Stomach (tissue), 4 donors: Measurements from ENCODE around the gene CAPN15.

Experiments used
- CTCF ChIP-seq, 7 experiments: fragments of 450-650 bp in 4 of 7; fragments of 200-600 bp in 3 of 7; sonication (generic) in 3 of 7; IDR thresholded peaks; one replicate each; pipeline ENCODE4 v1.5.1; 2016 to 2019; ENCODE audit warnings: antibody characterized with exemption in 7 of 7, control low read depth in 2 of 7, mild to moderate bottlenecking in 1 of 7
- EP300 ChIP-seq: sonication (generic); formaldehyde crosslinking; IDR thresholded peaks from one replicate; pipeline ENCODE4 v1.6.1; 2017; ENCODE audit warnings: antibody characterized with exemption
- POLR2A ChIP-seq, 4 donors: fragments of 450-650 bp; IDR thresholded peaks; one replicate each; pipeline ENCODE4 v1.6.1; 2016; ENCODE audit warnings: antibody characterized with exemption in 4 of 4, control low read depth in 2 of 4, mild to moderate bottlenecking in 1 of 4, moderate library complexity in 1 of 4
- POLR2AphosphoS5 ChIP-seq, 3 donors: sonication (generic); formaldehyde crosslinking; IDR thresholded peaks; one replicate each; pipeline ENCODE4 v1.6.1; 2016; ENCODE audit warnings: antibody characterized with exemption in 3 of 3

GRCh38 chr16:576197-576822 lies 48.8 kb downstream of the CAPN15 start:
- TF ChIP-seq CTCF (IDR thresholded peaks at IDR 0.05) (no peak), POLR2AphosphoS5 (IDR thresholded peaks at IDR 0.05) (no peak), EP300 (no peak), POLR2A (IDR thresholded peaks at IDR 0.05) (no peak)
